Mononuclear cell (primary cell): ENCODE results near the gene KRT15. TPM values are rescaled to one million over a fixed set of nuclear protein-coding genes. Genes with fewer than 3 reads are reported as not detected.

Experiments
- H3K27me3 ChIP-seq: 2 replicates; pipeline ENCODE4 v1.6.0; 2011; ENCODE audit warnings: low read length, control low read depth; ENCODE audit not compliant: insufficient read depth
- H3K4me1 ChIP-seq: 2 replicates; pipeline ENCODE4 v1.5.1; 2011; ENCODE audit warnings: mild to moderate bottlenecking, low read length, control low read depth; ENCODE audit not compliant: insufficient read depth
- H3K4me3 ChIP-seq: 2 replicates; pipeline ENCODE4 v1.5.1; 2011; ENCODE audit warnings: mild to moderate bottlenecking, low read length, moderate library complexity
- H3K9me3 ChIP-seq: 2 replicates; pipeline ENCODE4 v1.5.1; 2011; ENCODE audit warnings: low read depth, mild to moderate bottlenecking, control low read depth, low read length
- total RNA-seq: library from RNA; depleted of rRNA; stranded (reverse); fragments of >200 nt; gene quantifications from one replicate; pipeline ENCODE4 v1.2.3, GENCODE V29; 2012

Gene KRT15
- total RNA-seq, 1 donor, result not detected

DNA sequence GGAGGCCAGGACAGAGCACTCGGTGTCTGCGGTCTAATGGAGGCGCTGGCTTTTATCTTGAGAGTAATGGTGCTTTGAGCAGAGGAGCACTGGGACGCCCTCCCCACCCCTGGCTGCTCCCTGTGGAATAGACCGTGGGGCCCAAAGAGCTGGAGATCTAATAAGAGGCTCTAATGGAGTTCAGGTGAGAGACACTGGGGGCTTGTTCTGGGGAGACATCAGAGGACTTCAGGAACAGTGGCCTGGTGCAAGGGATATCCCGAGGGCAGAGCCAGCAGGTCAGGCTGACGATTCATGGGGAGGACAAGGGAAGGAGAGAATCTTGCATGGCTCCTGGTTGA, 18.9 kb upstream of the KRT15 start:
- Histone ChIP-seq H3K27me3 (peaks cover 3% of the 10 kb centered on the region), H3K4me1 (no peaks in the 10 kb centered on the region), H3K4me3 (no peak overlapping the region), H3K9me3 (no peaks in the 10 kb centered on the region)

DNA sequence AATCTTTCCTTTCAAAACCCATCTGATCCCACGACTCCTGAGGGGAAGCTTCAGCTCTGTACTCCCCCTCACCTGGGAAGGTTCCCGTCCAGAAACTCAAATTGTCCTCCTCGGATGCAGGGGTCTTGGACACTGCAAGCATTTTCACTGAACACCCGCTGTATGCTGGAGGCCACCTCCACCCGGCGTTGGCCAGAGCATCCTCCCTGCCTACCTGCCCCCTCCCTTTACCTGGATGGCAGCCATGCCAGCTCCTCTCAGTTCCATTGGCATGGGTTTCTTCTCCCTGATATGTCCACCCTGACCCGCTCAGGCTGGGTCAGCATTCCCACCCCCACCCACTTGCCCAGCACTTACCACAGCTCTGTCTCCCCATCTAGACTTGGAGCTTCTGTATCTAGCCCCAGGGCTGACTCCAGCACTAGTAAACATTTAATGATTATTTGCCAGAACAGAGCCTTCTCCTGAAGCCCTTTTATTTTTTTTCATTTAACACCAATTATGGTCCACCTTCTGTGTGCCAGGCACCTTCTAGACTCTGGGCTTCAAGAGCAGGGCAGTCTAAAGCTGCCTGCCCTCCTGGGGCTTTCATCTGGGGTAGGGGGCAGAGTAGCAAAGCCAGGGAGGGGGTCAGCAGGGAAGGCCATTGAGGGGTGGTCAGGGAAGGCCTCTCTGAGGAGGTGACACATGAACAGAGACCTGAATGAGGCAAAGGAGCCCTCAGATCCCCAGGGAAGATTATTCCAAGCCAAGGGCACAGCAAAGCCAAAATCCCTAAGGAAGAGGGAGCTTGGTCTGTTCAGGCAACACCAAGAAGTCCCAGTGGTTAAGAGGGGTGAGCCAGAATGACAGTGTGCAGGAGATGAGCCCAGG, 18.3 kb upstream of the KRT15 start:
- Histone ChIP-seq H3K27me3 (peaks cover 3% of the 10 kb centered on the region), H3K4me3 (no peak overlapping the region), H3K9me3 (no peaks in the 10 kb centered on the region), H3K4me1 (no peaks in the 10 kb centered on the region)

DNA sequence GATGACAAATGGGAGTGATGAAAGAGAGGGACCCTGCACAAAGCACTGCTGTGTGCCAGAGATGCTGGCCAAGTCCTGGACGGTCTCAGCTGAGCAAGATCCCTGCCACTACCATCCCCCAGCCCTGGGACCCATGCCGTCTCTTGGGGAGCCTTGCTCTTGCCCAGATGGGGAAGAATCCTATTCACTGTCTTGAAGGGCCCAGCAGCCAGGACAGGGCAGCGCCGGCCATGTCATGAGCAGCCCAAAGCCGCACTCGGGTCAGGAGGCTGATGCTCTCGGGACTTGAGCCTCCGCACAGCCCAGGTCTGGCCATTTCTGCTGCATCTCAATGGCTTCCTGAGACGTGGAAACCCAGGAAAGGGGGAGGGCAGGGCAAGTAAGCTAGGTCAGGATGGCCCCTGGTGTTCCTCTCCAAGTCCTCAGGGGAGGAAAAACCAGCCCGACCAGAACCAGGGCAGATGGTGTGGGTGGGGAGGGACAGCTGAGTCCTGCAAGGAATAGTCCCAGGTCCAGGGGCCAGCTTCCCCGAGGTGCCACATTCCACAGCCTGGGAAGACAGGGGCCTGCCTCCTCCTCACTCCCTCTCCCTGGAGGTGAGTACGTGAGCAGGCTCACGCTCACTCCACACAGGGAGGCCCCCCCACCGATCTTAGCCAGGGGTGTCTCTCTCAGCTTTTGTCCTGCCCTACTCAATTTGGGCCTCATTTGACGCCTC, 17.2 kb upstream of the KRT15 start:
- no peaks in the 10 kb centered on the region for H3K4me1 ChIP-seq

DNA sequence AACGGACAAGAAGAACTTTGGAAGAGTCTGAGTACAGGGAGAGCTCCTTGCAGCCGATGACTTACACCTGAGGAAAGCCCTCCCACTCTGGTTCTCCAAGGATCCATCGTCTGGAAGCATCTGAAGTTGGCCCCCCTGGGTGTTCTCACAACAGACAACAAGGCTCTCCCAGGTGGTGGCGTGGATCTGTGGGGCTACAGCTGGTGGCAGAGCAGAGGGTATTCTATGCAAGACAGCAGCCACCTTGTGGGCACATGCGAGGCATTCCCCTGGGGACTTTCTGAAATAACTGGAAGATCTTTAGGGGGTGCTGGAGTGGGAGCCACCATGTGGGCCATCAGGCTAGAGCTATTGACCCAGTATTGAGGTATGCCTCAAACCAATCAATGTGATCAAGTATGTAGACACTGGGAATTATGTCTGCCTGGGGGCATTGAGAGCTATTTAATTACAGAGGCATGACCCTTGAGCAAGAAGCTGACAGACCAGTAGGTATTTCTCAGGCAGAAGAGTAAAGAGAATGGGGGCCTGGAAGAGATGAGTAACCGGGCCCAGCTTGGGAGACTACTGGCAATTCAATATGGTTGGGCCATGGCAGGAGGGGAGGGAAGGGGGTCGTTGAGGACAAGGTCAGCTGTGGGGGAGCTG, 16.3 kb upstream of the KRT15 start:
- Histone ChIP-seq H3K27me3 (peaks cover 17% of the 10 kb centered on the region), H3K4me3 (no peak overlapping the region), H3K9me3 (no peaks in the 10 kb centered on the region), H3K4me1 (no peaks in the 10 kb centered on the region)

More for the DNA sequence above, 17.2 kb upstream of the KRT15 start:
- no peak overlapping the region for H3K4me3 ChIP-seq
- H3K27me3 ChIP-seq, result peaks cover 8% of the 10 kb centered on the region
- H3K9me3 ChIP-seq, result no peaks in the 10 kb centered on the region

DNA sequence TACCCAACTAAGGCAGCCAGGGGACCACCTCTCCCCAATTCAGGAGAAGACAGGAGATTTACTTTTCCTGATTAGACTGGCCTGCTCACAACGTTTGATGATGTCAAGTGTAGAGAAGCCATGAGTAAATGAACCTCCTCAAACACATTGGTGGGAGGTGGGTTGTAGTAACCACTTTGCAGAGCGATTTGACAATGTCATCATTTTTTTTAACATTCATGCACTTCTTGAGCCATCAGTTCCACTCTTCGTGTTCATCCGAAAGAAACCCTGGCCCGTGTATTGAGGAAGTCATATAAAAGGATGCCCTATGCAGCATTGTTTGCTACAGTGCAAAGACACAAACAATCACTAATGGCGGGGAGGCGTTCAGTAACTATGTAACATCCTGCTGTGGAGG, 14.9 kb upstream of the KRT15 start:
- H3K4me1 ChIP-seq, result no peaks in the 10 kb centered on the region
- H3K4me3 ChIP-seq, result no peak overlapping the region
- peaks cover 30% of the 10 kb centered on the region for H3K27me3 ChIP-seq
- H3K9me3 ChIP-seq, result no peaks in the 10 kb centered on the region

DNA sequence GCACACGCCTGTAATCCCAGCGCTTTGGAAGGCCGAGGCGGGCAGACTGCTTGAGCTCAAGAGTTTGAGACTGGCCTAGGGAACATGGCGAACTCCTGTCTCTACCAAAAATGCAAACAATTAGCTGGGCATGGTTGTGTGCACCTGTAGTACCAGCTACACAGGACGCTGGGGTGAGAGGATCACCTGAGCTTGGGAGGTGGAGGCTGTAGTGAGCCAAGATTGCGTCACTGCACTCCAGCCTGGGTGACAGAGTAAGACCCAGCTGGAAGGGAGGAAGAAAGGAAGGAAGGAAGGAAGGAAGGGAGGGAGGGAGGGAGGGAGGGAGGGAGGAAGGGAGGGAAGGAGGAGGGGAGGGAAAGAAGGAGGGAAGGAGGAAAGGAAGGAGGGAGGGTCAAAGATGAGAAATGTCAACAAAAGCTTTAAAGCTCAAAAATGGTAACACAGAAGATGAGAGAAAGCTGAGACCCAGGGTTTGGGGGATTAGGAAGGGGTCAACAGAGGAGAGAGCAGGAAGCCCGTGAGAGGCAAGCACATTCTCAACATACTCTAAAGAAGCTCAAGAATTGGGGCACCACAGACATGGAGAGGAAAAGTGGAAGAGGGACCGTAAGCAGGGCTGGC, 14.4 kb upstream of the KRT15 start:
- H3K9me3 ChIP-seq, result no peaks in the 10 kb centered on the region
- H3K4me3 ChIP-seq, result no peak overlapping the region
- peaks cover 36% of the 10 kb centered on the region for H3K27me3 ChIP-seq
- peaks cover 4% of the 10 kb centered on the region for H3K4me1 ChIP-seq

DNA sequence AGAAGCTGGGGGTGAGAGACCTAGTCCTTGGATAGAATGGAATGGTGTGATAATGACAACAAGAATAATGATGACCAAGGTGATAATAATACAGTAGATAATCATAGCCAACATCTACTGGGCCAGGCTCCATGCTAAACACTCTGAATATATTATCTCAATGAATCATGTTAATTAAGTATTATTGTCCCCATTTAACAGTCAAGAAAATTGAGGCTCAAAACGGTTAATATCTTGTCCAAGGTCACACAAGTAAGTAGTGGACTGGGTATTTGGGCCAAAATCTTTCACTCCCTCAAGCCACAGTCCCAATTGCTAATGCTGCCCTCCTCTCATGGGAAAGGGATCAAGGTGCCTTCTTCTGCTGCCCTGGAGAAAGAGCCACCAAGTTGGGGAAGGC, 13.3 kb upstream of the KRT15 start:
- Histone ChIP-seq H3K4me3 (no peak overlapping the region), H3K27me3 (peaks cover 47% of the 10 kb centered on the region), H3K9me3 (no peaks in the 10 kb centered on the region), H3K4me1 (peaks cover 10% of the 10 kb centered on the region)

DNA sequence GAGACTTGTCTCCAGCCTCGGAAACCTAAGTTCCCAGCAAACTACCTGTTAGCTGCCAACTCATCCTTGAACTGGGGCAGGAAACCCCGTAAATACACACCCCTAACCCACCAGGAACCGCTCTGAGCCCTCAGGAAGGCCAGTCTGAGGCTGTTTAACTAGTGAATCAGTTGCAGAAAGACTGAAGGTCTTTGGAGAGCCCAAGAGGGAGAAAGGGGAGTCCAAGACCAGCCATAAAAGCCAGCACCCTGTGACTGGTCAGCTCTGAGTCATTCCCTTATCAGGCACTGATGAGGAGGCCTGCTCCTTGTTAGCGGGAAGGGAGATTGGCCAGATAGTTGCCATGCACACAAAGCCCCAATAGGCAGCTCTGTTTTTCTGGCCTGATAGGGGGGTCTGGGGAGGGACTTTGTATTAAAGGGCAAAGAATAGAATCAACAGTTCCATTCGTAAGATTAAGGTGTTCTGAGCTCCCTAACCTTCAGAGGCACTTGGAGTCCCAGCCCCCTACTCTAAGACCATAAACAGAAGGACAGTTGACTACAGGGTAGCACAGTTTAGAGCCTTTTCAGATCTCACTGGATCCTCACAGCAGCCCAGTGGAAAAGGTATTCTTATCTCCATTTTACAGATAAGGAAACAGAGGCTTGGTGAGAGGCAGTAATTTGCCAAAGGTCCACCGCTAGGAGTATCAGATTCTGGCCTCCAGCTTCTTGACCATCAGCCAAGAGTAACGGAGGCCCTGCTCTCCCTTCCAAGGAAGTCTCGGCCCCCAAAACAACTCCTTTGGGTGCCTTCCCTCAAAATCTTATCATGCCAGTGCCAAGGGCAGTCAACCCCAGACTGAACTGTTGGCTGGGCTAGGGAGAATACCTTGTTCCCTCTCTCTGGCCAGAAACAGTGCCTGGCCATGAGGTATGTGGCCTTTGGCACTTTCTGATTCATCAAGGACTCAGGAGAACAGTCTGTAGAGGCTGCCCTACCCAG, 11.7 kb upstream of the KRT15 start:
- Histone ChIP-seq H3K9me3 (no peaks in the 10 kb centered on the region), H3K4me3 (no peak overlapping the region), H3K27me3 (peaks cover 55% of the 10 kb centered on the region), H3K4me1 (peaks cover 10% of the 10 kb centered on the region)

DNA sequence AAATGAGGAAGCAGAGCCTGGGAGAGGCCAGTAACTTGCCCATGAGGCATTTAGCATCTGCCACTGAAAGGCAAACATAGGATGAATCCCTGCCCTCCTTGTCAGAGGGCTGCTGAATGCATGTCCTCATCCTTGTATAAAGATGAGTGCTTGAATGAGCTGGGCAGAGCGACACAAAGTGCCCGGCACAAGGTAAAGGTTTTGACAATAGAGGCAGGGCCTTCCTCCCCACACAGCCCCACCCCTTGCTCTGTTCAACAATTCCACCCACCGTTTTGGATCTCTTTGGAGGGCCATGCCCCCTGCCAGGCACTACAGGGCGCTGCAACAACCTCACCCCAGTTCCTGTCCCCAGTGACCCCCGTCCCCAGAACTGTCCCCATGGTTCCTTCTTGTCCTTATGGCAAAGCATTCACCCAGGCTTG, 10.8 kb upstream of the KRT15 start:
- peaks cover 10% of the 10 kb centered on the region for H3K4me1 ChIP-seq
- H3K27me3 ChIP-seq, result peaks cover 55% of the 10 kb centered on the region
- no peaks in the 10 kb centered on the region for H3K9me3 ChIP-seq
- no peak overlapping the region for H3K4me3 ChIP-seq

DNA sequence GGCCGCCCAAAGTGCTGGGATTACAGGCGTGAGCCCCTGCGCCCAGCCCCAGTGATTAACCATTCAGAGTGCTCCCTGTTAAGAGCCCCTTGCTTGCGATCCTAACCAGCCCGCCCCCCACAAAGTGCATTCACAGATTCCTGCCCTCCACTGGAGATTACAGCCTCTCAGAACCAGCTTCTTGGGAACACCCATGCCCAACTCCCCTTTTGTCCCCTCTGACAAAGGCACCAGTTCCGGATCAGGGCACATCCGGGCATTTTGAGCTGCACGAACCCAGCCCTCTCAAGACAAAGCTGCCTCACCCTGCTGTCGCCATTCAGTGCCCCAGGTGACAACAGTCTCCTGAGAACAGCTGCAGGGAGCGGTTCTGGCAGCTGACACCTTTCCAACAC, 10.3 kb upstream of the KRT15 start:
- peaks cover 55% of the 10 kb centered on the region for H3K27me3 ChIP-seq
- peaks cover 10% of the 10 kb centered on the region for H3K4me1 ChIP-seq
- no peaks in the 10 kb centered on the region for H3K9me3 ChIP-seq
- no peak overlapping the region for H3K4me3 ChIP-seq

DNA sequence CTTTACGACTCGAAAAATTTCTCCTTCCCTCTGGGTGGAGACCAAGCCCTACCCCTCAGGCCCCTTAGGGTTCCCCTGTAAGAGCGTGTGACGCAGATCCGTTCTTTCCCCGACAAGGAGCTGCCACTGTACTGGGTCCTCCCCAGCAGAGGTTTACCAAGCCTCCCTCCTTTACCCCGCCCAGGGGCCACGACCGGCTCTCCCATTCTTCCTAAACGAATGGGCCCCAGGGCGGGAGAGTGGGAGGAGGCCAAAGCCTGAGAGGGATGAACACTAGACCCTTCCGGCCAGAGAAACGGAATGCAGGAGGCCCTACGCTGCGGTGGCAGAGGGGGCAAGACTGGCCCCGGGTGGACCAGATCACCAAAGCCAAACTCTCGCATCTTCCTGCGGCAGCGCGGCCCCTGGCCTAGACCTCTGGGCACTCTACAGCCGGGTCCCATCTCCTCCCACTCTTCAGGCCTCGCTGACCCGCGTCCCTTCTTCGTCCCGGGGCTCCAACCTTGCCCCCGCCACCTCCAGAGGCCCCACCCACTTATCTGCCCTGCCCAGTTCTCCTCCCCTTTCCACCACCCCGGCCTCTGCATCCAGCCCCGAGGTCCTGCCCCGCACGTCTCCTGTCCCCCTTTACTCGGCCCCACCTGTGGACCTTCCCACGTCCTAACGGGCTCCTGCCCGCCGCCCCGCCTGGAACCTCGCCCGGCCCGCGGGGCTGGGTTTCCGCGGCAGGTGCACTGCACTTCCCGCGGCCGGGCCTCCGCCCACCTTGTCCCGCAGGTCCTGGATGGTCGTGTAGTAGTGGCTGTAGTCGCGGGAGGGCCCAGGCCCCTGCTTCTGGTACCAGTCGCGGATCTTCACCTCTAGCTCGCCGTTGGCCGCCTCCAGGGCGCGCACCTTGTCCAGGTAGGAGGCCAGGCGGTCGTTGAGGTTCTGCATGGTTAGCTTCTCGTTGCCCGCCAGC, 8.7 kb upstream of the KRT15 start:
- Histone ChIP-seq H3K4me3 (no peak overlapping the region), H3K9me3 (no peaks in the 10 kb centered on the region)

DNA sequence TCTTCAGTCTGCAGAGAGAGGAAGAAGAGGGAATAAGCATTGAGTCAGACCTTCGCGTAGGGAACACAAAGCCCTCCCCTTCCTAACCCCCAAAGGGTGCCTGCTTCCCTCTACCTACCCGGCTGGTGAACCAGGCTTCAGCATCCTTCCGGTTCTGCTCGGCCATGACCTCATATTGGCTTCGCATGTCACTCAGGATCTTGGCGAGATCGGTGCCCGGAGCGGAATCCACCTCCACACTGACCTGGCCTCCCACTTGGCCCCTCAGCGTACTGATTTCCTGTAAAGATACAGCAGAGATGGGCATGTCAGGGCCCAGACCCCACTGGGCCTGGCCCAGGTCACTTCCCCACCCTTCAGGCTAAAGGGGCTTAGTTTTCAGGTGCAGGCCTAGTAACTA, 5.6 kb upstream of the KRT15 start:
- peaks cover 16% of the 10 kb centered on the region for H3K4me1 ChIP-seq
- H3K27me3 ChIP-seq, result peaks cover 30% of the 10 kb centered on the region
- H3K4me3 ChIP-seq, result no peak overlapping the region
- H3K9me3 ChIP-seq, result no peaks in the 10 kb centered on the region

More for the DNA sequence above, 8.7 kb upstream of the KRT15 start:
- Histone ChIP-seq H3K27me3 (peaks cover 52% of the 10 kb centered on the region), H3K4me1 (peaks cover 10% of the 10 kb centered on the region)

DNA sequence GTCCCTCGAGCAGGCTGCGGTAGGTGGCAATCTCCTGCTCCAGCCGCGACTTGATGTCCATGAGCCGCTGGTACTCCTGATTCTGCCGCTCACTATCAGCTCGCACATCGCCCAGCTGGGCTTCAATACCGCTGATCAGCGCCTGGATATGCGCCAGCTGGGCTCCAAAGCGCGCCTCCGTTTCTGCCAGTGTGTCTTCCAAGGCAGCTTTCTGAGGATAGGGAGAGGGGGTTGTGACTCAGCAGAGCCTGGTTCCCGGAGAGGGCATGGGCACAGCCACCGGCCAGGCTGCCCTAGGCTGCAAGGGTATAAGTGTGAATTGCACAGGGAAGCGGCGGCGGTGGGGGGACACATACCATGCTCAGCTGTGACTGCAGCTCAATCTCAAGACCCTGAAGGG, 5.1 kb upstream of the KRT15 start:
- no peak overlapping the region for H3K4me3 ChIP-seq
- peaks cover 16% of the 10 kb centered on the region for H3K4me1 ChIP-seq
- peaks cover 25% of the 10 kb centered on the region for H3K27me3 ChIP-seq
- H3K9me3 ChIP-seq, result no peaks in the 10 kb centered on the region
